GM12892 (cell line): ENCODE results near the gene SYNE4.
"Not testable (repeated sequence)": the region's sequence is repeated elsewhere in the genome, so short reads cannot be mapped to it uniquely, and the experiment has no call there.

Source experiments
- DNase-seq: peaks from one replicate; pipeline ENCODE4 v3.0.0; 2011; ENCODE audit not compliant: insufficient read length
- FAIRE-seq: peaks from 2 replicates; lab custom pipeline; 2011; peaks lifted over from hg19 to GRCh38; lab: Jason Lieb, UNC
- POLR2A ChIP-seq: IDR thresholded peaks from 2 replicates; pipeline ENCODE4 v1.6.1; 2011; ENCODE audit warnings: low read depth, low read length, control low read depth
- POLR2AphosphoS5 ChIP-seq: IDR thresholded peaks from 2 replicates; pipeline ENCODE4 v1.6.1; 2011; ENCODE audit warnings: low read depth, low read length, control low read depth
- TAF1 ChIP-seq: IDR thresholded peaks from 2 replicates; pipeline ENCODE4 v1.6.1; 2011; ENCODE audit warnings: low read depth, mild to moderate bottlenecking, control low read depth, low read length, borderline replicate concordance

Gene SYNE4

DNA sequence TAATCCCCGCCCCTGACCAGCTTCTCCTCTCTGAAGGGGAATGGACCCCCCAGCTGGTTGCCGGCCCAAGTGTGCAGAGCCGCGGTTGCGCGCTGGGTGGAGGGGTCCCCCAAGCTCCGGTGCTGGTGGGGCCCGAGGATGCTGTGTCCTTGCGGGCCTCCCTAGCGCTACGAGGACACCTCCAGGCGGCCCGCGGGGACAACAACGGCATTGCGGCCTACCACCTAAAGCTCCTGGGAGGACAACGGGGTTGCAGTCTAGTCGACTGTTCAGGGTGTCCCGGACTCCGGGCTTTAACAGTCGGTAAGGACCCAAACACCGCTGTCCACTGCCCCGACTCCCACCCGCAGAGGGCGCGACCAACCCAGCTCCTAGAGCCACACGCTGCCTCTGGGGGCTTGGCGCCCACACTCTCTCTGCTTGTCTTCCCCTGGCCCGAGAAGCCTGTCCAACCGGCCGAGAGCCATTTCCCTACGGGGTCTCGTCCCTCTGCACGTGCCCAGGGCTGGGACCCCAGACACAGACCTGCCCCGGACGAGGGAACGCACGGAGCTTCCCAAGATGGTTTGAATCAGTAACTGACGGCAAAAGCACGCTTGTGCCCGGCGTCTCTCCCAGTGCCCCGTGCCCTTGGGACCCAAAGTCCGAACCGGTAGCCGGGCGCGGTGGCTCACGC lies 14.6 kb downstream of the SYNE4 start:
- FAIRE-seq: peak; percentile 56
- no peak for TF ChIP-seq POLR2AphosphoS5
- no peak for TF ChIP-seq TAF1
- no peak for TF ChIP-seq POLR2A
- DNase-seq: no peak

DNA sequence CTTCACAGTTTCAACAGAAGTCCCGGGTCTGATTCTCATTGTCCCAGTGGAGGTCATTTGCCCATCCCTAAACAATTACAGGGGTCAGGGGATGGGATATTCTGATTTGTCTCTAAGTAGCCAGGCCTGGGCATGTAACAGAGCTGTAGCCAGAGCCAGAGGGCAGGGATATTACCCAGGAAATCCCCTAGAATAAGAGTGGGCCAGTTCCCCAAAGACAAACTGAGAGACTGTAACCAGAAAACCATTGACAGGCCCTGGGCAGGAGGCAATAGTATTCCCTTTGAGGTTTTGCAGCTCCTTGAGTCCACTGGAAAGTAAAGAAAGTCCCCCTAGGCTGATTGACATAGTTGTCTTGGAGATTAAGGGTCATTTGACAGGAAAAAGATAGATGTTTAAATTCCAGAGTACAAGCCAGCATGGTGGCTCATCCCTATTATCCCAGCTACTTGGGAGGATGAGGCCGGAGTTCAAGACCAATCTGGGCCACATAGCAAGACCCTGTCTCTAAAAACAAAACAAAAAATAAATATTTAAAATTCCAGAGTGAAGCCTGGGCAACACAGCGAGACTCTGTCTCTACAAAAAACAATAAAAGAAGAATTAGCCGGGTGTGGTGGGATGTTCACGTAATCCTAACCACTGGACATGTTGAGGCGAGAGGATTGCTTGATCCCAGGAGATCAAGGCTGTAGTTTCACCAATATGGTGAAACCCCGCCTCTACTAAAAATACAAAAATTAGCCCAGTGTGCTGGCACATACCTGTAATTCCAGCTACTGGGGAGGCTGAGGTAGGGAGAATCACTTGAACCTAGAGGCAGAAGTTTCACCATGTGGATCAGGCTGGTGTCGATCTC lies 15.5 kb downstream of the SYNE4 start:
- no peak for TF ChIP-seq POLR2A
- TF ChIP-seq TAF1: no peak
- DNase-seq: no peak
- FAIRE-seq: peak; percentile 36

DNA sequence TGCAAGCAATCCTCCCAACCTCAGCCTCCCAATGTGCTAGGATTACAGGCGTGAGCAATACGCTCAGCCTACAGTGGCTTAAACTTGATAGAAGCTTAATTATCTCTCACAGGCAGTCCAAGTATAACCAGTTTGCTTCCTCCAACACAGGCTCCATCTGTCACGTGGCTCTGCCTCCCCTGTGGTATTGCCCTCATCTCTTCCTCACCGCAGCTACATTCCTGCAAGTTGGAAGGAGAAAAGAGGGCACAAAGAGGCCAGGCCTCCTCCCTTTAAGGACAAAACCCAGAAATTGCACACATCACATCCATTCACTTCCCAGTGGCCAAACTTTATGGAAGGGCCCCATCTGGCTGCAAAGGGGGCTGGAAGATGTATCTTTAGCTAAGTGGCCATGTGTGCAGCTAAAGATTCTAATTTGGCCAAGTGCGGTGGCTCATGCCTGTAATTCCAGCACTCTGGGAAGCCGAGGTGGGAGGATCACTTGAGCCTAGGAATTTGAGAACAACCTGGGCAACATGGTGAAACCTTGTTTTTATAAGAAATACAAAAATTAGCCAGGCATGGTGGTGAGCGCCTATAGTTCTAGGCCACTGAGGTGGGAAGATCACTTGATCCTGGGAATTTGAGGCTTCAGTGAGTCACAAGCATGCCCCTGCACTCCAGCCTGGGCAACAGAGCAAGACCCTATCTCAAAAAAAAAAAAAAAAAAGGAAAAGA lies 16.7 kb downstream of the SYNE4 start:
- TF ChIP-seq POLR2AphosphoS5 (no peak), TAF1 (no peak), POLR2A (no peak)
- DNase-seq: no peak
- FAIRE-seq: no peak

DNA sequence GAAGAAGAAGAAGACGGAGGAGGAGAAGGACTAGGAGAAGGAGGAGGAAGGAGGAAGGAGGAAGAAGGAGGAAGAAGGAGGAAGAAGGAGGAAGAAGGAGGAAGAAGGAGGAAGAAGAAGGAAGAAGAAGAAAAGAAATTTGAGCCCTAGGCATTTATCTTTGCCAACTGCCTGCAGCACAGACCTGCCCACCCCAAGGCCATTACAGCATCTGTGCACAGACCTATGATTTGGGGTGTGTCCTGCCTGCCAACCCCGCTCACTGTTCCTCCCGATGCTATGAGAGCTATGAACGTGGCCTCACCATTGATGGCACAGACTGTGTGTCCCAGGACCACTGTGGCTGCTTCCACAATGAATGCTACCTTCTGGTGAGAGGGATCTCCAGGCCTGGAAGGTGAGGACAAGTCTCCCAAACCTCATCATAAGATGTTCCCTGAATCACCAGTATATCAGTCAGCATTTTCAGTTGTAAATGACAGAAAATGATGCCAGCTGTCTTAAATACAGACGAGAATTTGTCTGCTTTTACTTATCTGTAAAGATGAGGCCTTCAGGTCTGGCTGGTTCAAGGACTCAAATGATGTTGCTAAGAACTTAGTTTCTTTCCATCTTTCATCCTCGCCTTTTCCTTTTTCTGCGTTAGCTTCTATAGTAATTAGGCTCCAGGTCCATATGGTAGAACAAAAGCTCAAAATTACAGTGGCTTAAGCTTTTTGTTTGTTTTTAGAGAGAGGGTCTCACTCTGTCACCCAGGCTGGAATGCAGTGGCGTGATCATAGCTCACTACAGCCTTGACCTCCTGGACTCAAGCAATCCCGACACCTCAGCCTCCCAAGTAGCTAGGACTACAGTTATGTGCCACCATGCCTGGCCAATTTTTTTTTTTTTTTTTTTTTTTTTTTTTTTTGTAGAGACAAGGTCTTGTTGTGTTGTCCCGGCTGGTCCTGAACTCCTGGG lies 17.6 kb downstream of the SYNE4 start:
- TF ChIP-seq POLR2AphosphoS5 (no peak), POLR2A (no peak), TAF1 (no peak)
- FAIRE-seq (no peak), DNase-seq (no peak)

DNA sequence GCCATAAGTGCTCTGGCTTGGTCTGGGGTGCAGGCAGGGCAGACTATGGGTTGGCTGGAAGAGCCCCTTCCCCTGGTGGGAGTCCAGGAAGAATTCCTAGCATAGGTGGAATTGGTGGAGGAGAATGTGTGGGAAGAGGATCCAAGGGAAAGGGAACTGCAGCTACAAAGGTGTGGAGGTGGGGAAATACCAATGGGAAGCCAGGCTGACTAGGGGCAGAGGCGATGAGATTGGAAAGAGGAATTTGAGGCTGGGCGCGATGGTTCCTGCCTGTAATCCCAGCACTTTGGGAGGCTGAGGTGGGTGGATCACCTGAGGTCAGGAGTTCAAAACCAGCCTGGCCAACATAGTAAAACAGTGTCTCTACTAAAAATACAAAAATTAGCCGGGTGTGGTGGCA lies 18.5 kb downstream of the SYNE4 start:
- no peak for FAIRE-seq
- TF ChIP-seq POLR2AphosphoS5: no peak
- TF ChIP-seq POLR2A: no peak
- TF ChIP-seq TAF1: no peak
- DNase-seq: no peak

DNA sequence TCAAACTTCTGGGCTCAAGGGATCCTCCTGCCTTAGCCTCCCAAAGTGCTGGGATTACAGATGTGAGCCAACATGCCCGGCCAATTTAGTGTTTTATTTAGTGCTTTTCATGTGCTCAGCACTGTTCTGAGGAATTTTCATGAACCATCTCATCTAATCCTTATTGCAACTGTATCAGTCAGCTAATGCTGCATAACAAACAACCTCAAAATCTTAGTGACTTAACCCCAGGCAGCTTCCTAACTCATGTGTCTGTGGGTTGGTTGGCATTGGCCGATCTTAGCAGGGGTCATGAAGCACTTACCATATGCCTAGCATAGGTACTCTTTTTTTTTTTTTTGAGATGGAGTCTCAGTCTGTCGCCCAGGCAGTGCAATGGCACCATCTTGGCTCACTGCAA lies 19.8 kb downstream of the SYNE4 start:
- FAIRE-seq (no peak), DNase-seq (no peak)
- no peak for TF ChIP-seq POLR2A
- no peak for TF ChIP-seq POLR2AphosphoS5
- TF ChIP-seq TAF1: no peak

DNA sequence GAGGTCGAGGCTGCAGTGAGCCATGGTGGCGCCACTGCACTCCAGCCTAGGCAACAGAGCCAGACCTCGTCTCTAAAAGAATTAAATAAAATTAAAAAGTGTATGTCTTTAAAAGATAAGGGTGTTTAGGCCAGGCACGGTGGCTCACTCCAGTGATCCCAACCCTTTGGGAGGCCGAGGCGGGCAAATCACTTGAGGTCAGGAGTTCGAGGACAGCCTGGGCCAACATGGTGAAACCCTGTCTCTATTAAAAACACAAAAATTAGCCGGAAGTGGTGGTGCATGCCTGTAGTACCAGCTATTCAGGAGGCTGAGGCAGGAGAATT lies 21.1 kb downstream of the SYNE4 start:
- DNase-seq (no peak), FAIRE-seq (no peak)
- TF ChIP-seq POLR2A (no peak), POLR2AphosphoS5 (no peak), TAF1 (no peak)

DNA sequence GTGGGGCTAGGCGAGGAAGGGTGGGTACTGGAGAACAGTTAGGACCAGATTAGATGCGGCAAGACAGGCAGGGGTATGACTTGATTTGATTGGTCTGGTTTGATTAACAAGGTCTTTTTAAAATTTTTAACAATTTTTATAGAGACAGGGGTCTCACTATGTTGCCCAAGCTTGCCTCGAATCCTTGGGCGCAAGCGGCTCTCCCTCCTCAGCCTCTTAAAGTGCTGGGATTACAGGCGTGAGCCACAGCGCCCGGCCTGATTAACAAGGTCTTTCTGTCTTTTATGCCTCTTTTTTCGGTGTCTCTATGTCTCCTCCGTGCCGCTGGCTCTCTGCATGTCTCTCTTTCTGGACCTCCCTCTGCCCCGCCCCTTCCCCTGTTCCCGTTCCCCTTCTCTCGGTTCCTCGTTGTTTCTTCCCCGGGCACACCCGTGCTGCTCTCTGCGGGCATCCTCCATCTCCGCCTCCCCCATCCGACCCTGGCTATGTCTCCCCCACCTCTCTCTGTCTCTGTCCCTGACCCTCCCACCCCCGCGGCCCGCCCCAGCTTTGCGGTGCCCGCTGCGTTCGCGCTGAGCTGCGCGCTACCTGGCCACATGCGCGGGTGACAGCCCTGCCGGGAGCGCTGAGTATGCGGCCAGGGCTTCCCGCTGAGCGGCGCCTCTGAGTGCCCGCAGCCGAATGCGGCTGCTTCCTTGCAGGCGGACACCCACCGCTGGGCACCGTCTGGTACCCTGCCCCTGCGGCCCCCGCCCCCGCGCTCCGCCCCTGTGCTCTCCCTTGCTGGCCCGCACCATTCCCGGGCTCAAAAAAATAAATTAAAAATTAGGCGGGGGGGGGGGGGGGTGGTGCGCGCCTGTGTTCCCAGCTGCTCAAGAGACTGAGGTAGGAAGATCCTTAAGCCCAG lies 21.7 kb downstream of the SYNE4 start:
- TF ChIP-seq TAF1: no peak
- no peak for TF ChIP-seq POLR2AphosphoS5
- no peak for TF ChIP-seq POLR2A
- FAIRE-seq (no peak), DNase-seq (no peak)

DNA sequence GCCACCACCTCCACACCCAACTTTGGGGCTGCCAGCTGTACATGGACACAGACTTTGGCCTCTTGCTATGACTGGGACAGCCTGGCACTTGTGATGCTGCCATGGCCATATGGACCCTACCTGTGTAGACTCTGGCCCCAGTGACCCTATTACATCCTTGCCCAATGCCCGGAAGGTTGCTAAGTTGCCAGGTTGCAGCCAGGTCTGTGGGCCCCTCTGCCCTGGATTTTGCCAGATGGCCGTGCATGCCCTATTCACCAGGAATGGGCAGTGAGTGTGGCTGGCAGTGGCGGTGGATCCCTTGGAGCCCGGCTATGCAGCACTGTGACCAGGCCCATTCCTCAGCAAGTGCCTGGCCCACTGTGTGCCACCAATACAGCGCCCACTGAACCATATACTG lies 22.5 kb downstream of the SYNE4 start:
- DNase-seq: no peak
- FAIRE-seq: no peak
- TF ChIP-seq POLR2AphosphoS5 (no peak), TAF1 (no peak), POLR2A (no peak)

DNA sequence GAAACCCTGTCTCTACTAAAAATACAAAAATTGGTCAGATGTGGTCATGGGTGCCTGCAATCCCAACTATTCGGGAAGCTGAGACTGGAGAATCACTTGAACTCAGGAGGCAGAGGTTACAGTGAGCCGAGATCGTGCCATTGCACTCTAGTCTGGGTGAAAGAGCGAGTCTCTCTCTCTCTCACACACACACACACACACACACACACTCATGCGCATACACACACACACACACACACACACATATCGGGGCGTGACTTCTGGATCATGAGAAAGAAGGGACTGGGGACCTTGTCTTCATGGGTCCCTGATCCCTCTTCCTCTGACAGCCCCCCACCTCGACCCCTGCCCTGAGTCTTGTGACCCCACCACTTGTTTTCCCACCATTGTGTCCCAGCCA lies 25.4 kb downstream of the SYNE4 start:
- FAIRE-seq (no peak), DNase-seq (no peak)
- TF ChIP-seq TAF1 (no peak), POLR2A (no peak)

DNA sequence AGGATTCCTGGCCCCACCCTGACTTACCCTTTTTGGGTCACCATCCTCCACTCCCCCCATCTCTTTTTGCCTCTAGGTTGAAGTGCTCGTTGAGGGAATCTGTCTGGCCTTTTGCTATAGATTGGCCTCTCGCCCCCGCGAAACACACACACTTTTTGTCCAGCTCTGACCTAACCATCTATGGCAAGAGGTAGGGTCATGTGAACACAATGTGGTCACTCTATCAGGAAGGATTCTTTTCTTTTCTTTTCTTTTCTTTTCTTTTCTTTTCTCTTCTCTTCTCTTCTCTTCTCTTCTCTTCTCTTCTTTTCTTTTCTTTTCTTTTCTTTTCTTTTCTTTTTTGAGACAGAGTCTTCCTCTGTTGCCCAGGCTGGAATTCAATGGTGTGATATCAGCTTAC lies 27.6 kb downstream of the SYNE4 start:
- not testable (repeated sequence) for FAIRE-seq, DNase-seq
